GM23338 (cell line): Measurements from ENCODE around the gene ANKRD6.

Experiments used
- EZH2 ChIP-seq: fragments of 200-600 bp; sonication (generic); IDR thresholded peaks from one replicate; pipeline ENCODE4 v1.8.0; 2017; ENCODE audit warnings: antibody characterized with exemption, mild to moderate bottlenecking, low read depth; ENCODE audit not compliant: unreplicated experiment
- POLR2AphosphoS5 ChIP-seq: IDR thresholded peaks from 2 replicates; pipeline ENCODE4 v1.6.1; 2016; ENCODE audit warnings: antibody characterized with exemption, low read depth
- ZNF114 ChIP-seq: fragments of 250-450 bp; sonication (Bioruptor Pico); IDR thresholded peaks from 2 replicates; pipeline ENCODE4 v1.5.0; 2020; ENCODE audit warnings: mild to moderate bottlenecking, moderate library complexity
- TF ChIP-seq, protein P1 (sequence below), 2 experiments: fragments of 200-600 bp in 1 of 2; sonication (generic) in 1 of 2; conservative IDR thresholded peaks; 2 replicates each; pipeline versions ENCODE4 v1.5.1 to v1.6.1; 2016 to 2017; ENCODE audit warnings: antibody characterized with exemption in 2 of 2, low read depth in 2 of 2, mild to moderate bottlenecking in 2 of 2, moderate library complexity in 1 of 2
- TF ChIP-seq, protein P2 (sequence below): IDR thresholded peaks from one replicate; pipeline ENCODE4 v1.6.1; 2018; ENCODE audit warnings: antibody characterized with exemption; ENCODE audit not compliant: unreplicated experiment

DNA sequence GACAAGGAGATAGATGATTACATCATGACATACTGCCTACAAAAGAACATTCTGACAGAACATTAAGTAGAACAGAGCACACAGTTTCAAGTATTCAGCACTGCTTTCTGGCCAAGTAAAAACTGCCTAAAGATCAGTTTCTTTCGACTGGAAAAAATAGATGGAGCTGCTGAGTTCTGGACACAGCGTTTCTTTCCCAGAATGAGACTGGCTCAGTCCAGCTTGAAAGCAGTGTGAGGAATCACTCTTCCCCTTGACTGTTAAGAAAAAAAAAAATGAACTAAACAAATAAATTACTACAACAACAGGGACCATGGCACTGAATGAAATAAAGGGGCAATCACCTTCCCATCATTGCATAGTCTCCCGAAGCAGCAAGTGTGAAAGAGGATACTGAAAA, 210.0 kb downstream of the ANKRD6 start:
- TF ChIP-seq EZH2 (no peak), ZNF114 (CRISPR knock-in tag) (no peak), POLR2AphosphoS5 (no peak)
- TF ChIP-seq, protein P1, sequence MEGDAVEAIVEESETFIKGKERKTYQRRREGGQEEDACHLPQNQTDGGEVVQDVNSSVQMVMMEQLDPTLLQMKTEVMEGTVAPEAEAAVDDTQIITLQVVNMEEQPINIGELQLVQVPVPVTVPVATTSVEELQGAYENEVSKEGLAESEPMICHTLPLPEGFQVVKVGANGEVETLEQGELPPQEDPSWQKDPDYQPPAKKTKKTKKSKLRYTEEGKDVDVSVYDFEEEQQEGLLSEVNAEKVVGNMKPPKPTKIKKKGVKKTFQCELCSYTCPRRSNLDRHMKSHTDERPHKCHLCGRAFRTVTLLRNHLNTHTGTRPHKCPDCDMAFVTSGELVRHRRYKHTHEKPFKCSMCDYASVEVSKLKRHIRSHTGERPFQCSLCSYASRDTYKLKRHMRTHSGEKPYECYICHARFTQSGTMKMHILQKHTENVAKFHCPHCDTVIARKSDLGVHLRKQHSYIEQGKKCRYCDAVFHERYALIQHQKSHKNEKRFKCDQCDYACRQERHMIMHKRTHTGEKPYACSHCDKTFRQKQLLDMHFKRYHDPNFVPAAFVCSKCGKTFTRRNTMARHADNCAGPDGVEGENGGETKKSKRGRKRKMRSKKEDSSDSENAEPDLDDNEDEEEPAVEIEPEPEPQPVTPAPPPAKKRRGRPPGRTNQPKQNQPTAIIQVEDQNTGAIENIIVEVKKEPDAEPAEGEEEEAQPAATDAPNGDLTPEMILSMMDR (conservative IDR thresholded peaks at IDR 0.05; ENCODE audit: low read depth in 2 of 2): no peak
- TF ChIP-seq, protein P2, sequence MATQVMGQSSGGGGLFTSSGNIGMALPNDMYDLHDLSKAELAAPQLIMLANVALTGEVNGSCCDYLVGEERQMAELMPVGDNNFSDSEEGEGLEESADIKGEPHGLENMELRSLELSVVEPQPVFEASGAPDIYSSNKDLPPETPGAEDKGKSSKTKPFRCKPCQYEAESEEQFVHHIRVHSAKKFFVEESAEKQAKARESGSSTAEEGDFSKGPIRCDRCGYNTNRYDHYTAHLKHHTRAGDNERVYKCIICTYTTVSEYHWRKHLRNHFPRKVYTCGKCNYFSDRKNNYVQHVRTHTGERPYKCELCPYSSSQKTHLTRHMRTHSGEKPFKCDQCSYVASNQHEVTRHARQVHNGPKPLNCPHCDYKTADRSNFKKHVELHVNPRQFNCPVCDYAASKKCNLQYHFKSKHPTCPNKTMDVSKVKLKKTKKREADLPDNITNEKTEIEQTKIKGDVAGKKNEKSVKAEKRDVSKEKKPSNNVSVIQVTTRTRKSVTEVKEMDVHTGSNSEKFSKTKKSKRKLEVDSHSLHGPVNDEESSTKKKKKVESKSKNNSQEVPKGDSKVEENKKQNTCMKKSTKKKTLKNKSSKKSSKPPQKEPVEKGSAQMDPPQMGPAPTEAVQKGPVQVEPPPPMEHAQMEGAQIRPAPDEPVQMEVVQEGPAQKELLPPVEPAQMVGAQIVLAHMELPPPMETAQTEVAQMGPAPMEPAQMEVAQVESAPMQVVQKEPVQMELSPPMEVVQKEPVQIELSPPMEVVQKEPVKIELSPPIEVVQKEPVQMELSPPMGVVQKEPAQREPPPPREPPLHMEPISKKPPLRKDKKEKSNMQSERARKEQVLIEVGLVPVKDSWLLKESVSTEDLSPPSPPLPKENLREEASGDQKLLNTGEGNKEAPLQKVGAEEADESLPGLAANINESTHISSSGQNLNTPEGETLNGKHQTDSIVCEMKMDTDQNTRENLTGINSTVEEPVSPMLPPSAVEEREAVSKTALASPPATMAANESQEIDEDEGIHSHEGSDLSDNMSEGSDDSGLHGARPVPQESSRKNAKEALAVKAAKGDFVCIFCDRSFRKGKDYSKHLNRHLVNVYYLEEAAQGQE: no peak
